Measurements from ENCODE around the gene AMIGO1. TPM values are rescaled to one million over a fixed set of nuclear protein-coding genes. Genes with fewer than 3 reads are reported as not detected.

The AMIGO1 gene
- total RNA-seq, 3 donors from 2014 or later (not counting 1 experiment from before 2014, with no cell fraction given) = 5.0 to 10.7 (median 7.8) TPM

- Histone ChIP-seq H3K27ac (ENCODE audit: low read length) (no peak overlapping the region), H3K4me3 (ENCODE audit: low read length) (no peak overlapping the region), H3K27me3 (ENCODE audit: control insufficient read depth, insufficient read depth, low read length) (no peaks in the 10 kb centered on the region), H3K36me3 (ENCODE audit: control insufficient read depth, insufficient read depth, low read length) (no peaks in the 10 kb centered on the region), H3K4me1 (ENCODE audit: control insufficient read depth, insufficient read depth, low read length) (no peaks in the 10 kb centered on the region), H3K9me3 (ENCODE audit: control insufficient read depth, insufficient read depth, low read length) (no peaks in the 10 kb centered on the region)
- no peak for DNase-seq
- ATAC-seq = no peak
- no peak overlapping the region for H3K4me3 Mint-ChIP-seq
- TF ChIP-seq, protein P1, sequence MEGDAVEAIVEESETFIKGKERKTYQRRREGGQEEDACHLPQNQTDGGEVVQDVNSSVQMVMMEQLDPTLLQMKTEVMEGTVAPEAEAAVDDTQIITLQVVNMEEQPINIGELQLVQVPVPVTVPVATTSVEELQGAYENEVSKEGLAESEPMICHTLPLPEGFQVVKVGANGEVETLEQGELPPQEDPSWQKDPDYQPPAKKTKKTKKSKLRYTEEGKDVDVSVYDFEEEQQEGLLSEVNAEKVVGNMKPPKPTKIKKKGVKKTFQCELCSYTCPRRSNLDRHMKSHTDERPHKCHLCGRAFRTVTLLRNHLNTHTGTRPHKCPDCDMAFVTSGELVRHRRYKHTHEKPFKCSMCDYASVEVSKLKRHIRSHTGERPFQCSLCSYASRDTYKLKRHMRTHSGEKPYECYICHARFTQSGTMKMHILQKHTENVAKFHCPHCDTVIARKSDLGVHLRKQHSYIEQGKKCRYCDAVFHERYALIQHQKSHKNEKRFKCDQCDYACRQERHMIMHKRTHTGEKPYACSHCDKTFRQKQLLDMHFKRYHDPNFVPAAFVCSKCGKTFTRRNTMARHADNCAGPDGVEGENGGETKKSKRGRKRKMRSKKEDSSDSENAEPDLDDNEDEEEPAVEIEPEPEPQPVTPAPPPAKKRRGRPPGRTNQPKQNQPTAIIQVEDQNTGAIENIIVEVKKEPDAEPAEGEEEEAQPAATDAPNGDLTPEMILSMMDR (IDR thresholded peaks at IDR 0.05) = no peak
- no peaks in the 10 kb centered on the region for H3K9me3 Mint-ChIP-seq
- intact Hi-C loops (cut with micrococcal nuclease) = no loop called here
- no peaks in the 10 kb centered on the region for H3K36me3 Mint-ChIP-seq
- H3K4me1 Mint-ChIP-seq = no peaks in the 10 kb centered on the region
- WGBS (ENCODE audit: insufficient coverage) = no CpG with 5 or more reads among the region's 2 CpGs
- no peak overlapping the region for H3K27ac Mint-ChIP-seq
- peaks cover 11 to 17% of the 10 kb centered on the region in 2 donors for H3K27me3 Mint-ChIP-seq (ENCODE audit: low read depth in 2 of 2)
Observed at GRCh38 chr1:109523706-109524105, 14.2 kb upstream of the AMIGO1 start.

DNA sequence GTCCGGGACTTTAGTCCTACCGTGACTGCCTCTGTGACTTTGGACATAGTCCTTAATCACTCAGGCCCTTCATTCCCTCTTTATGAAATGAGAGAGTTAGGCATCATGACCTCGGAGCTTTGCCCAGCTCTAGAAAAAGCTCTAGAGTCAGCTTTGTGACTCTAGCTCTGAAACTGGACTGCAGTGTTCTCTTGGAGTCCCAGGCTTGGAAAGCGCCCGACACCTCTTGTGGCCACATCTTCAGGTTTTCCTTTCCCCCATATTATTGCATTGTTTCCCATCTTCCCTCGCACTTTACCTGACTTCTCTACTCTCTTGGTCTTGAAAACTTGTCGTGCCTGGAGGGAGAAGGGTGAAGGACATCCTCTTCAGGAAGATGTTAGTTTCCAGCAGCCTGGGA, 12.5 kb upstream of the AMIGO1 start:
- TF ChIP-seq, protein P1 (IDR thresholded peaks at IDR 0.05) = no peak
- WGBS (ENCODE audit: insufficient coverage) = 95% methylated on average over 6 of the region's 7 CpGs
- Histone ChIP-seq H3K36me3 (ENCODE audit: control insufficient read depth, insufficient read depth, low read length) (no peaks in the 10 kb centered on the region), H3K4me1 (ENCODE audit: control insufficient read depth, insufficient read depth, low read length) (no peaks in the 10 kb centered on the region), H3K9me3 (ENCODE audit: control insufficient read depth, insufficient read depth, low read length) (no peaks in the 10 kb centered on the region), H3K27me3 (ENCODE audit: control insufficient read depth, insufficient read depth, low read length) (no peaks in the 10 kb centered on the region), H3K27ac (ENCODE audit: low read length) (no peak overlapping the region), H3K4me3 (ENCODE audit: low read length) (no peak overlapping the region)
- intact Hi-C loops (cut with micrococcal nuclease) = no loop called here
- no peaks in the 10 kb centered on the region for H3K9me3 Mint-ChIP-seq
- peaks cover 6 to 17% of the 10 kb centered on the region in 2 donors for H3K27me3 Mint-ChIP-seq (ENCODE audit: low read depth in 2 of 2)
- DNase-seq (no peak), ATAC-seq (no peak)
- no peaks in the 10 kb centered on the region for H3K4me1 Mint-ChIP-seq
- no peaks in the 10 kb centered on the region for H3K36me3 Mint-ChIP-seq
- no peak overlapping the region for H3K27ac Mint-ChIP-seq
- no peak overlapping the region for H3K4me3 Mint-ChIP-seq

- Histone ChIP-seq H3K9me3 (ENCODE audit: control insufficient read depth, insufficient read depth, low read length) (no peaks in the 10 kb centered on the region), H3K4me3 (ENCODE audit: low read length) (no peak overlapping the region), H3K4me1 (ENCODE audit: control insufficient read depth, insufficient read depth, low read length) (no peaks in the 10 kb centered on the region), H3K27me3 (ENCODE audit: control insufficient read depth, insufficient read depth, low read length) (no peaks in the 10 kb centered on the region), H3K36me3 (ENCODE audit: control insufficient read depth, insufficient read depth, low read length) (no peaks in the 10 kb centered on the region), H3K27ac (ENCODE audit: low read length) (no peak overlapping the region)
- H3K36me3 Mint-ChIP-seq = no peaks in the 10 kb centered on the region
- ATAC-seq (no peak), DNase-seq (no peak)
- H3K4me3 Mint-ChIP-seq = no peak overlapping the region
- intact Hi-C loops (cut with micrococcal nuclease) = no loop called here
- H3K9me3 Mint-ChIP-seq = no peaks in the 10 kb centered on the region
- TF ChIP-seq, protein P1 (IDR thresholded peaks at IDR 0.05) = no peak
- no peaks in the 10 kb centered on the region for H3K4me1 Mint-ChIP-seq
- peaks cover 6 to 17% of the 10 kb centered on the region in 2 donors for H3K27me3 Mint-ChIP-seq (ENCODE audit: low read depth in 2 of 2)
- H3K27ac Mint-ChIP-seq = no peak overlapping the region
- WGBS (ENCODE audit: insufficient coverage) = 92% methylated on average over 14 of the region's 14 CpGs
Observed at GRCh38 chr1:109521002-109521951, 11.8 kb upstream of the AMIGO1 start.
